ENCODE data around the gene UBA3.

Gene UBA3

GRCh38 chr3:69088063-69088462, 7.9 kb upstream of the UBA3 start:
- Mint-ChIP-seq H3K36me3 (peaks cover 23% of the 10 kb centered on the region), H3K4me3 (peak overlapping the region; percentile 74), H3K9me3 (no peaks in the 10 kb centered on the region), H3K27ac (peak overlapping the region; percentile 87), H3K4me1 (peaks cover 63% of the 10 kb centered on the region), H3K27me3 (no peaks in the 10 kb centered on the region)
- ATAC-seq = no peak

DNA sequence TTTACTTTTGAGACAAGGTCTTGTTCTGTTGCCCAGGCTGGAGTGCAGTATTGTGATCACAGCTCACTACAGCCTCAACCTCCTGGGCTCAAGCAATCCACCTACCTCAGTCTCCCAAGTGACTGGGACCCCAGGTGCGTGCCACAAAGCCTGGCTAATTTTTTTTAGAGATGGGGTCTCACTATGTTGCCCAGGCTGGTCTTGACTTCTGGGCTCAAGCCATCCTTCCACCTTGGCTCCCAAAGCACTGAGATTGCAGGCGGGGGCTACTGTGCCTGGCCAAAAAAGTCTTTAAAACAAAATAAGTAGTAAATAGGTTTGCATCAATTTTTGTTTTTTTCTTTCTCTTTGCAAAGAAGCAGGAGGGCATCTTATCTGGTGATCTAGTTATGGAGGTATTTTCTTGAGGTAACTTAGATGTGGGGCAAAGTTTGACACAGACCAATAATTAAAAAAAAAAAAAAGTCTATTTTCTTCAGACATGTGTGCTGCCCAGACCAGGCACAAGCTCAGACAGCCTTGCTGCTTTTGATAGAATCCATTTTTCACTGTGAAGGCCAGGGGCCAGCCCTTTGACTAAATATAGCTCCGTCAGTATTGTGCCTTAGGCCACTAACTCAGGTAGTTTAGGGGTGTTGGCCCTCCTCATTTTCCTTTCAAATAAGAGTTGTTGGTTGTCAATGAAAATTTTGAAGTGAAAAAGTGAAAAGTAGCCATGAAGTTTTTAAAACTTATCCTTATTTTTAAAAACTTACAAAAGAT, 7.0 kb upstream of the UBA3 start:
- Mint-ChIP-seq H3K4me1 (peaks cover 66% of the 10 kb centered on the region), H3K27me3 (no peaks in the 10 kb centered on the region), H3K36me3 (peaks cover 23% of the 10 kb centered on the region), H3K27ac (peak overlapping the region; percentile 87), H3K4me3 (peak overlapping the region; percentile 55), H3K9me3 (no peaks in the 10 kb centered on the region)
- no peak for ATAC-seq

DNA sequence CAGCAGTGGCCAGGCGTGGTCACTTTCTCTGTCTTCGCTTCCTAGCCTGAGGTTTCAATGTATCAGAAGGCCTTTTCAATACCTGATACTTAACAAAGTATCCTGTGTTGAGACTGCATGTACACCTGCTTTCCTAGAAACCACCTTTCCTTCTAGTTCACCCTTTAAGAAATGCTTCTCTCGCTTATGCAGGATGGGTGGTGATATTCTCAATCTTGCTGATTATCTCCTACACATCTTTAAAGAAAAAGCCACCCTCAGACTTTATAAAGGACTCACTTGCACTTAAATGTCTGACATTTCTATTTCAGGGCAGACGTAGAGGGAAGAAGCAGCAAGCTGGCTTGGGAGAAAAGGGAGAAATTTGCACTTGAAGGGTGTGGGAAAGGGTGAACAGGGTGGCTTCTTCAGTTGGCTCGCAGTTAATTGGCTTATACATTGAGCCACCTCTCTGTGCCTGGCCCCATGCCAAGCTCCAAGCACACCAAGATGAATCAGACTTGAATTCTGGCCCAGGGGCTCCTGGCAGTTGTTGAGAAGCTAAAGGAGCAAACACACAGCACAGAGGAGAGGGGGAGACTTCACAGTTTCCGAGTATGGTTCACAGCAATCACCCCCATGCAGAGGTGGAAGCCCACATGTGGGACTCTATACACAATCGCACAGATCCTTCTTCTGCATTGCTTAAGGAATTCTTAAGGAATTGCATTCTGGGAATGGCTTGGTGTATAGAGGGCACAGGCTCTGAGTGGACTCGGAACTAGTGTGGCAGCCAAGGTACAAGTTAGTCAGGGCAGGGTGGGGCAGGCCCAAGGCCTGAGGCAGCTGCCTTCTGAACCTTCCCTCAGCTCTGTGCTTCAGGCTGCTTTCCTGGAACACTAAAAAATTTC, 5.9 kb upstream of the UBA3 start:
- H3K9me3 Mint-ChIP-seq = no peaks in the 10 kb centered on the region
- H3K4me1 Mint-ChIP-seq = peaks cover 66% of the 10 kb centered on the region
- ATAC-seq = no peak
- H3K36me3 Mint-ChIP-seq = peaks cover 18% of the 10 kb centered on the region
- no peaks in the 10 kb centered on the region for H3K27me3 Mint-ChIP-seq
- H3K27ac Mint-ChIP-seq = peak overlapping the region; percentile 85
- peak overlapping the region; percentile 98 for H3K4me3 Mint-ChIP-seq

DNA sequence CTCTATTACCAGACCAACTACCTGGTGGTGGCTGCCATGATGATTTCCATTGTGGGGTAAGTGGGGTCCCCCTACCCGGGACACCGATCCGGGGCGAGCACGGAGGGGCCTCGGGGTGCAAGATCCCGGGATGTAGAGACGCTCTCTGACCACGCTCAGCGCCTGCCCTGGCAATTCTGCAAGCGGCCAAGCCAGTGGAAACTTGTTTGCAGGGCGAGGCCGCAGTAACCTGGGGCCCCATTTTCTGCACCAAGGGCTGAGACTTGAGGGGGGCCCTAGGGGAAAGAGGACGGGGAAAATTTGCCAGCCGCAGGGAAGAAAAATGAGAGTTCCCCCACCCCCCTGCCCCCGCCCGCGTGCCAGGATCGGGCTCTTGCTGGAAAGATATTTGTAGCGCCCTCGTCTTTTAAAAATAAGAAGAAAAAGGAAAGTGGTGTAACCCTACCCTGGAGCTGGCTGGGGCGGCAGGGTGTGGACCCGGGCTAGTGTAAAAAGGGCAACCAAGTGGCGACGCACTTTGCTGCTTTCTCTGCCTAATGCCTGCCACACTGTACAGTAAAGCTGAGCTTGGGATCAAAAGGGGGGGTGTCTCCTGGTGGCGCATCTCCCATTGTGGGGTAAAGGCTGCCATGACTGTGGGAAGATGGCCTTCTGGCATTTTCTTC, 5.1 kb upstream of the UBA3 start:
- H3K27ac Mint-ChIP-seq = peak overlapping the region; percentile 85
- peaks cover 12% of the 10 kb centered on the region for H3K36me3 Mint-ChIP-seq
- H3K27me3 Mint-ChIP-seq = no peaks in the 10 kb centered on the region
- peak; percentile 18 for ATAC-seq
- no peaks in the 10 kb centered on the region for H3K9me3 Mint-ChIP-seq
- peaks cover 61% of the 10 kb centered on the region for H3K4me1 Mint-ChIP-seq
- peak overlapping the region; percentile 98 for H3K4me3 Mint-ChIP-seq

DNA sequence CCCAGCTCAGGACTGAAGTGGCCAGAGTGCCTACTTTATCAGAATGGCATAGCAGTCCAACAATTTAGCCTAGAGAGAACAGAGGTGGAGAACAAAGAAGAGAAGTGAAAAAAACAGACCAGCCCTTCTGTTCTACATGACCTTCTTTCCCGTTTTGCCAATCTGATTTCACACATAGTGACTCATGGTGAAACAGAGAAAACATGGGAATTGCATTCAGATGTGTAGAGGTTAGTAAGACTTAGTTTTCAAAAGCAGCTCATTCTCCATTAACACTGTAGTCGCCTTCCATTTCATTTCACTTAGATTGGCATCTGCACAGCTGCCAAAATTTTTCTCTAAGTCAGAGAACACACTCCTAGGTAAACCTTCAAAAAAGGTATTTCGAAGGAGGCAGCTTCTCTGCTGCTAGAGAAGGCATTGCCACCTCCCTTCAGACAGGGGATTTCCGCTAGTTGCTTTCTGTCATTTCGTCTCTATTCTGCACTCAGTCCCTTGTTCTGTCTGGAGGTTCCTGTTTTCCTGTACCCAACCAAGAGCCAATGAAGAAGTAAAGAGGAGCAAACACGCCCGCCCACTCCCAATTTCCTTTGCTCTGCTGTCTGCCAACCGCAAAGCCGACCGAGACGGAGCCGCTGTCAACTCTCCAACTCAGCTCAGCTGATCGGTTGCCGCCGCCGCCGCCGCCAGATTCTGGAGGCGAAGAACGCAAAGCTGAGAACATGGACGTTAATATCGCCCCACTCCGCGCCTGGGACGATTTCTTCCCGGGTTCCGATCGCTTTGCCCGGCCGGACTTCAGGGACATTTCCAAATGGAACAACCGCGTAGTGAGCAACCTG, 4.4 kb upstream of the UBA3 start, which contains the start of gene ARL6IP5:
Gene ARL6IP5, plus strand, starts transcription at position 612 of the 842 bp plus-strand sequence. Its CDS starts 111 bp downstream, at position 723.
- ATAC-seq = peak; percentile 87
- peaks cover 55% of the 10 kb centered on the region for H3K4me1 Mint-ChIP-seq
- H3K36me3 Mint-ChIP-seq = peaks cover 12% of the 10 kb centered on the region
- peak within 1 kb of the TSS; percentile 98 for H3K4me3 Mint-ChIP-seq
- H3K27ac Mint-ChIP-seq = peak within 1 kb of the TSS; percentile 85
- H3K9me3 Mint-ChIP-seq = no peaks in the 10 kb centered on the region
- no peaks in the 10 kb centered on the region for H3K27me3 Mint-ChIP-seq

- peak; percentile 79 for ATAC-seq
- H3K27ac Mint-ChIP-seq = peak overlapping the region; percentile 85
- peaks cover 61% of the 10 kb centered on the region for H3K4me1 Mint-ChIP-seq
- no peaks in the 10 kb centered on the region for H3K9me3 Mint-ChIP-seq
- peak overlapping the region; percentile 55 for H3K4me3 Mint-ChIP-seq
- peaks cover 6% of the 10 kb centered on the region for H3K36me3 Mint-ChIP-seq
- no peaks in the 10 kb centered on the region for H3K27me3 Mint-ChIP-seq
Observed at GRCh38 chr3:69082805-69083204, 2.6 kb upstream of the UBA3 start.

- Mint-ChIP-seq H3K4me1 (peaks cover 65% of the 10 kb centered on the region), H3K36me3 (peaks cover 6% of the 10 kb centered on the region), H3K27me3 (no peaks in the 10 kb centered on the region), H3K27ac (peak overlapping the region; percentile 85), H3K4me3 (peak overlapping the region; percentile 55), H3K9me3 (no peaks in the 10 kb centered on the region)
- ATAC-seq = no peak
Observed at GRCh38 chr3:69082361-69082760, 2.2 kb upstream of the UBA3 start.

DNA sequence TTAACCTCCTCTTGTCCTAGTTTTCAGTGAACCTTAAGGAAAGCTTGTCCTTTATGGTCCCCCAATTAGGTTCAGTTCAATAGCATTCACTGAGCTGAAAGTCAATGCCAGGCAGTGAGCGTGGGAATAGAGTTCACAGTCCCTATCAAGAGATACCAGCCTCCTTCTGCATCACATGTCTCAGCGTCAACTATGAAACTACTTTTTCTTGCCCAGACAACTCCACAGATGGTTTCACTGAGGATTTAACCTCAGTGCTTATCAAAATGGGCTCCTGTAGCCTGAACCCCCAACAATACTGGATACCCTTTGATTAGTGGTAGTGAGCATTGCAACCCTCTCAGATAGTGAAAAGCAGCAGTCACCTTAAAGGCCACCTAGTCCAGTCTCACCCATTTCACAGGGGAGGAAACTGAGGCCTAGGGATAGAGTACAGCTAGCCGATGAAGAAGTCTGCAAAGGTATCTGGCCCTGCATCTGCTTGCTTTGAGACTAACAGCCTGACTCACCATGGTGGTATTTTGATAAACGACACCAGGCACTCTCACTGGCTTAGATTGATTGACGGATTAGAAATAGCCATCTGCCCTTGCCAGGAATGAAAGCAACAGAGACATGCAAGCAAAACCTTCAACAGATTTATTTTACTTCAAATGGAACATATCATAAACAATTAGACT, 1.6 kb upstream of the UBA3 start:
- H3K27ac Mint-ChIP-seq = peak overlapping the region; percentile 85
- no peaks in the 10 kb centered on the region for H3K27me3 Mint-ChIP-seq
- H3K9me3 Mint-ChIP-seq = no peaks in the 10 kb centered on the region
- H3K36me3 Mint-ChIP-seq = peaks cover 8% of the 10 kb centered on the region
- ATAC-seq = no peak
- H3K4me3 Mint-ChIP-seq = peak overlapping the region; percentile 31
- H3K4me1 Mint-ChIP-seq = peaks cover 72% of the 10 kb centered on the region

DNA sequence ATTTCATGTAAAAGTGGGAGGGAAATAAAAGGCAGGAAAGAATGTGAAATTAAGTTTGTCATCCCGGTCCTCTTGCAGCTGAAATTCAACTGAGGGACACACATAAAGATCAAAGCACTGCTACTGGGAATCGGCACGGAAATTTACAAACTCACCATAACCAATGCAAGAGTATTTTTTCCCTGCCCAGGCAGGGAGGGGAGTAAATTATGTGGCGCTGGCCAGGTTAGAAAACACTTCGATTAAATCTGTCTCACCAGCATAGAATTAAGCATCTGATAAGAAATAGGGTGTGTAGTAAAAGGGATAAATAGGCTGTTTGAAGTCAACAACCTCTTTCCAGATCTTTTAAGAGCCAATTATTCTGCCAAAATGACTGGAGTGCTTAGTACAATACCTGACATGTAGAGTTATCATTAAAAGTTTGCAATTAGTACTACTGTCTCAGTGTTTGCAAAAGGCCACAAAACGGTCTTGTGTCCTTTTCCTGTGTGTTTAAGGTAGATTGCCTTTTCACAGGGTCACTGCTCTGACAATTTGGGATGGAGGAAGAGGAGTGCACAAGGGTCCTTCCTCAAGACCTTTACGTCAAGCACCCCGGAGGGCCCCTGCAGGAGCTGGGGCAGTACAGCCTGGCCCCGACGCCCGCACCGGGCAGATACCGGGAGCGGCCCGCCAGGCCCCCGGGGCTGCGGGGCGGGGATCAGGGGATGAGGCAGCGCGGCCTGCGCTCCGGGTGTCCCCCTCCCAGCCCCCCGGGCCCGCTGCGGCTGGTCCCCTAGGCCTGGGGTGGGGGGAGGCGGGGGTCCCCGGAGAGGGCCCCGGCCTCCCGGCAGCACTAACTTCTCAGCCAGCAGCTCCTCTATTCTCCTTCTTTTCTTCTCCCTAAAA, 651 bp downstream of the UBA3 start:
- peaks cover 5% of the 10 kb centered on the region for H3K36me3 Mint-ChIP-seq
- ATAC-seq = peak; percentile 46
- no peaks in the 10 kb centered on the region for H3K9me3 Mint-ChIP-seq
- peak overlapping the region; percentile 85 for H3K27ac Mint-ChIP-seq
- H3K27me3 Mint-ChIP-seq = no peaks in the 10 kb centered on the region
- H3K4me3 Mint-ChIP-seq = peak overlapping the region; percentile 80
- H3K4me1 Mint-ChIP-seq = peaks cover 66% of the 10 kb centered on the region

- H3K27me3 Mint-ChIP-seq = no peaks in the 10 kb centered on the region
- H3K4me1 Mint-ChIP-seq = peaks cover 44% of the 10 kb centered on the region
- ATAC-seq = no peak
- H3K27ac Mint-ChIP-seq = peak overlapping the region; percentile 2
- no peaks in the 10 kb centered on the region for H3K9me3 Mint-ChIP-seq
- peaks cover 39% of the 10 kb centered on the region for H3K36me3 Mint-ChIP-seq
- no peak overlapping the region for H3K4me3 Mint-ChIP-seq
Observed at GRCh38 chr3:69072928-69073327, 7.2 kb downstream of the UBA3 start.

DNA sequence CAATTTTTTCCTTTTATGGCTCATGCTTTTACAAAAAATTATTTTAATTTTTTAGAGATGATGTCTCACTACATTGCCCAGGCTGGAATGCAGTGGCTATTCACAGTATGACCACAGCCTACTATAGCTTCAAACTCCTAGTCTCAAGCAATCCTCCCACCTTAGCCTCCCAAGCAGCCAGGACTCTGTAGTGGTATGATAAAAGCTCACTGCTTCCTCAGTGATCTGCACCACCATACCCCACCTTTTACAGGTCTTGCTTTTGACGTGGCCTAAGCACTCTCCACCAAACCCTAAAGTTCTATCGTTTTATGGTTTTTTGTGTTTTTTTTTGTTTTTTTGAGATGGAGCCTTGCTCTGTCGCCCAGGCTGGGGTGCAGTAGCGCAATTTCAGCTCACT, 14.0 kb downstream of the UBA3 start:
- peaks cover 39% of the 10 kb centered on the region for H3K36me3 Mint-ChIP-seq
- no peaks in the 10 kb centered on the region for H3K27me3 Mint-ChIP-seq
- H3K4me3 Mint-ChIP-seq = no peak overlapping the region
- H3K4me1 Mint-ChIP-seq = peaks cover 13% of the 10 kb centered on the region
- peak overlapping the region; percentile 37 for H3K27ac Mint-ChIP-seq
- no peaks in the 10 kb centered on the region for H3K9me3 Mint-ChIP-seq
- ATAC-seq = no peak

DNA sequence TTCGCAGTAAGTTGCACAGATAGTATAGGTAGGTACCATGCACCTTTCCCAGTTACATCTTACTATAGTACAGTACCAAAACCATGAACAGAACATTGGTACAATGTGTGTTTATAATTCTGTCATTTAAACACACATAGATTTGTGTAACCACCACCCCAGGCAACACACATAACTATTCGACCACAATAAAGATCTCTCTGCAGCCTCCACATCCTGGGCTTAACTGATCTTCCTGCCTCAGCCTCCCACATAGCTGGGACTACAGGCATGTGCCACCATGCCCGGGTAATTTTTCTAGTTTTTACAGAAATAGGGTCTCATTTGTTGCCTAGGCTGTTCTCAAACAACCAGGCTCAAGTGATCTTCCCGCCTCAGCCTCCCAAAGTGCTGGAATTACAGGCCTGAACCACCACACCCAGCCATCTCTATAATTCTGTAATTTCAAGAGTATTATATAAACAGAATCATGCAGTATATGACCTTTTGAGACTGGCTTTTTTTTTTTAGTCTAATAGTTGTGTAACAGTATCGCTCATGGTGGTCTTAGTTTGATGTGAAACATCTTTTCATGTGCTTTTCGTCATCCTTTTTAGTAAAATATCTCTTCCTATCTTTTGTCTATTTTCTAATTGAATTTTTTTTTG, 14.7 kb downstream of the UBA3 start:
- Mint-ChIP-seq H3K4me1 (peaks cover 8% of the 10 kb centered on the region), H3K27me3 (no peaks in the 10 kb centered on the region), H3K4me3 (no peak overlapping the region), H3K27ac (peak overlapping the region; percentile 37), H3K36me3 (peaks cover 39% of the 10 kb centered on the region), H3K9me3 (no peaks in the 10 kb centered on the region)
- ATAC-seq = no peak

GRCh38 chr3:69063636-69064035, 16.5 kb downstream of the UBA3 start:
- Mint-ChIP-seq H3K4me3 (no peak overlapping the region), H3K36me3 (peaks cover 58% of the 10 kb centered on the region), H3K9me3 (no peaks in the 10 kb centered on the region)

More at GRCh38 chr3:69063636-69064035, 16.5 kb downstream of the UBA3 start:
- H3K4me1 Mint-ChIP-seq = peaks cover 17% of the 10 kb centered on the region
- no peaks in the 10 kb centered on the region for H3K27me3 Mint-ChIP-seq
- no peak for ATAC-seq
- no peak overlapping the region for H3K27ac Mint-ChIP-seq
